Measurements from ENCODE around the gene PIGX.

Gene PIGX

GRCh38 chr3:196772897-196773296 is 60.7 kb downstream of the PIGX start:
- no peak overlapping the region for H3K27ac ChIP-seq
- H3K9ac ChIP-seq, result no peak overlapping the region

GRCh38 chr3:196774191-196774820 is 62.1 kb downstream of the PIGX start:
- no peaks in the 10 kb centered on the region for H3K36me3 ChIP-seq (ENCODE audit: control insufficient read depth, insufficient read depth, low read length)
- H3K79me2 ChIP-seq, result peaks cover 31% of the 10 kb centered on the region
- H3K4me2 ChIP-seq (ENCODE audit: low read length), result peak overlapping the region; percentile 0
- no peak overlapping the region for H3K4me3 ChIP-seq (ENCODE audit: low read depth, low read length)
- H3K4me1 ChIP-seq, result peaks cover 17% of the 10 kb centered on the region
- no peak overlapping the region for H3K9ac ChIP-seq
- no peaks in the 10 kb centered on the region for H3K27me3 ChIP-seq (ENCODE audit: control insufficient read depth, insufficient read depth, low read length)
- no peaks in the 10 kb centered on the region for H3K9me3 ChIP-seq (ENCODE audit: control insufficient read depth, low read length)
- no peak overlapping the region for H2AFZ ChIP-seq
- peak overlapping the region; percentile 29 for H3K27ac ChIP-seq
- TF ChIP-seq CTCF (IDR thresholded peaks at IDR 0.05), result no peak

More at GRCh38 chr3:196772897-196773296, 60.7 kb downstream of the PIGX start:
- Histone ChIP-seq H3K36me3 (ENCODE audit: control insufficient read depth, insufficient read depth, low read length) (no peaks in the 10 kb centered on the region), H3K4me1 (peaks cover 9% of the 10 kb centered on the region), H3K9me3 (ENCODE audit: control insufficient read depth, low read length) (no peaks in the 10 kb centered on the region), H2AFZ (no peak overlapping the region), H3K79me2 (peaks cover 34% of the 10 kb centered on the region), H3K27me3 (ENCODE audit: control insufficient read depth, insufficient read depth, low read length) (no peaks in the 10 kb centered on the region), H3K4me2 (ENCODE audit: low read length) (no peak overlapping the region), H3K4me3 (ENCODE audit: low read depth, low read length) (no peak overlapping the region)
- TF ChIP-seq CTCF (IDR thresholded peaks at IDR 0.05), result no peak

- Histone ChIP-seq H2AFZ (no peak overlapping the region), H3K4me1 (peaks cover 17% of the 10 kb centered on the region), H3K4me2 (ENCODE audit: low read length) (no peak overlapping the region), H3K27ac (peak overlapping the region; percentile 29), H3K4me3 (ENCODE audit: low read depth, low read length) (no peak overlapping the region), H3K9ac (no peak overlapping the region), H3K79me2 (peaks cover 31% of the 10 kb centered on the region), H3K9me3 (ENCODE audit: control insufficient read depth, low read length) (no peaks in the 10 kb centered on the region), H3K36me3 (ENCODE audit: control insufficient read depth, insufficient read depth, low read length) (no peaks in the 10 kb centered on the region), H3K27me3 (ENCODE audit: control insufficient read depth, insufficient read depth, low read length) (no peaks in the 10 kb centered on the region)
- TF ChIP-seq CTCF (IDR thresholded peaks at IDR 0.05), result no peak
Measured at GRCh38 chr3:196774848-196775422, 62.8 kb downstream of the PIGX start.

GRCh38 chr3:196775938-196776337 is 63.8 kb downstream of the PIGX start:
- no peak overlapping the region for H3K27ac ChIP-seq
- H3K4me1 ChIP-seq, result peaks cover 17% of the 10 kb centered on the region
- H3K9ac ChIP-seq, result no peak overlapping the region
- H3K9me3 ChIP-seq (ENCODE audit: control insufficient read depth, low read length), result no peaks in the 10 kb centered on the region
- H2AFZ ChIP-seq, result no peak overlapping the region
- no peaks in the 10 kb centered on the region for H3K27me3 ChIP-seq (ENCODE audit: control insufficient read depth, insufficient read depth, low read length)
- no peaks in the 10 kb centered on the region for H3K36me3 ChIP-seq (ENCODE audit: control insufficient read depth, insufficient read depth, low read length)
- H3K79me2 ChIP-seq, result peaks cover 36% of the 10 kb centered on the region
- no peak overlapping the region for H3K4me3 ChIP-seq (ENCODE audit: low read depth, low read length)
- H3K4me2 ChIP-seq (ENCODE audit: low read length), result no peak overlapping the region
- TF ChIP-seq CTCF (IDR thresholded peaks at IDR 0.05), result no peak

GRCh38 chr3:196777836-196778235 is 65.7 kb downstream of the PIGX start:
- no peaks in the 10 kb centered on the region for H3K36me3 ChIP-seq (ENCODE audit: control insufficient read depth, insufficient read depth, low read length)
- no peaks in the 10 kb centered on the region for H3K27me3 ChIP-seq (ENCODE audit: control insufficient read depth, insufficient read depth, low read length)
- no peak overlapping the region for H3K4me3 ChIP-seq (ENCODE audit: low read depth, low read length)
- H3K4me1 ChIP-seq, result peaks cover 17% of the 10 kb centered on the region
- no peak overlapping the region for H3K9ac ChIP-seq
- H3K4me2 ChIP-seq (ENCODE audit: low read length), result no peak overlapping the region
- no peak overlapping the region for H2AFZ ChIP-seq
- H3K9me3 ChIP-seq (ENCODE audit: control insufficient read depth, low read length), result no peaks in the 10 kb centered on the region
- no peak overlapping the region for H3K27ac ChIP-seq
- TF ChIP-seq CTCF (IDR thresholded peaks at IDR 0.05), result no peak
- H3K79me2 ChIP-seq, result peaks cover 31% of the 10 kb centered on the region
